GM23338 (cell line): ENCODE data around the gene OTUD4. TPM values are rescaled to one million over a fixed set of nuclear protein-coding genes. Genes with fewer than 3 reads are reported as not detected.

Source experiments
- ATAC-seq: fragments of 200-7000 bp; cut with Tn5 transposase; 3 replicates; pipeline ENCODE4 v1.9.1; 2020
- DNase-seq: peaks from one replicate; pipeline ENCODE4 v3.0.0-alpha.2; 2015; ENCODE audit warnings: low spot score
- H2AFZ ChIP-seq: fragments of 200-600 bp; sonication (generic); 2 replicates; pipeline ENCODE4 v1.8.0; 2016; ENCODE audit warnings: antibody characterized with exemption, mild to moderate bottlenecking, moderate library complexity
- H3F3A ChIP-seq: fragments of 200-600 bp; sonication (generic); replicated peaks from 2 replicates; pipeline ENCODE4 v1.8.0; 2017; ENCODE audit warnings: antibody characterized with exemption, mixed run types, low read depth
- H3K27ac ChIP-seq: fragments of 200-600 bp; sonication (generic); 2 replicates; pipeline ENCODE4 v1.6.1; 2016; ENCODE audit warnings: low read depth
- H3K27me3 ChIP-seq: fragments of 200-600 bp; sonication (generic); 2 replicates; pipeline ENCODE4 v1.8.0; 2016; ENCODE audit warnings: mild to moderate bottlenecking, mixed run types, moderate library complexity; ENCODE audit not compliant: insufficient read depth
- H3K36me3 ChIP-seq: fragments of 200-600 bp; sonication (generic); 2 replicates; pipeline ENCODE4 v1.8.0; 2016; ENCODE audit warnings: mild to moderate bottlenecking; ENCODE audit not compliant: insufficient read depth
- H3K4me1 ChIP-seq: fragments of 200-600 bp; sonication (generic); 2 replicates; pipeline ENCODE4 v1.8.0; 2016; ENCODE audit warnings: mild to moderate bottlenecking, moderate library complexity; ENCODE audit not compliant: insufficient read depth
- H3K4me2 ChIP-seq: fragments of 200-600 bp; sonication (generic); 2 replicates; pipeline ENCODE4 v1.7.1; 2017; ENCODE audit warnings: mixed run types
- H3K4me3 ChIP-seq: fragments of 200-600 bp; sonication (generic); 2 replicates; pipeline ENCODE4 v1.6.1; 2016; ENCODE audit warnings: mixed run types
- H3K79me2 ChIP-seq: fragments of 200-600 bp; sonication (generic); replicated peaks from 2 replicates; pipeline ENCODE4 v1.8.0; 2017; ENCODE audit warnings: mild to moderate bottlenecking; ENCODE audit not compliant: insufficient read depth
- H3K9me2 ChIP-seq: fragments of 200-600 bp; sonication (generic); 2 replicates; pipeline ENCODE4 v1.8.0; 2017; ENCODE audit not compliant: insufficient read depth
- H4K20me1 ChIP-seq: fragments of 200-600 bp; sonication (generic); replicated peaks from 2 replicates; pipeline ENCODE4 v1.8.0; 2017; ENCODE audit warnings: mild to moderate bottlenecking; ENCODE audit not compliant: insufficient read depth
- H3K27ac Mint-ChIP-seq: 2 replicates; pipeline ENCODE4 v1.8.0; 2020; ENCODE audit warnings: inconsistent platforms, mild to moderate bottlenecking, moderate library complexity, mixed read lengths
- H3K27me3 Mint-ChIP-seq: 3 replicates; pipeline ENCODE4 v1.8.0; 2022; ENCODE audit warnings: low read depth, mild to moderate bottlenecking, moderate library complexity, mixed read lengths, inconsistent platforms; ENCODE audit not compliant: insufficient read depth, poor library complexity
- H3K36me3 Mint-ChIP-seq: 3 replicates; pipeline ENCODE4 v1.8.0; 2021; ENCODE audit warnings: low read depth, mild to moderate bottlenecking, inconsistent platforms, moderate library complexity, mixed read lengths
- H3K4me1 Mint-ChIP-seq: 3 replicates; pipeline ENCODE4 v1.8.0; 2020; ENCODE audit warnings: mild to moderate bottlenecking, inconsistent platforms, mixed read lengths
- H3K4me3 Mint-ChIP-seq: 3 replicates; pipeline ENCODE4 v1.8.0; 2021; ENCODE audit warnings: moderate library complexity, mild to moderate bottlenecking, inconsistent platforms, mixed read lengths
- H3K9me3 Mint-ChIP-seq: 3 replicates; pipeline ENCODE4 v1.8.0; 2020; ENCODE audit warnings: moderate library complexity, mild to moderate bottlenecking, inconsistent platforms, mixed read lengths
- CREB1 ChIP-seq: fragments of 250-450 bp; sonication (Bioruptor Pico); IDR thresholded peaks from 2 replicates; pipeline ENCODE4 v1.5.0; 2020; ENCODE audit warnings: low read depth, mild to moderate bottlenecking, moderate library complexity
- CTCF ChIP-seq, 2 experiments: fragments of 200-600 bp in 1 of 2; sonication (generic) in 1 of 2; conservative IDR thresholded peaks; 2 replicates each; pipeline versions ENCODE4 v1.5.1 to v1.6.1; 2016 to 2017; ENCODE audit warnings: antibody characterized with exemption in 2 of 2, low read depth in 2 of 2, mild to moderate bottlenecking in 2 of 2, moderate library complexity in 1 of 2
- EZH2 ChIP-seq: fragments of 200-600 bp; sonication (generic); IDR thresholded peaks from one replicate; pipeline ENCODE4 v1.8.0; 2017; ENCODE audit warnings: antibody characterized with exemption, mild to moderate bottlenecking, low read depth; ENCODE audit not compliant: unreplicated experiment
- EZH2phosphoT487 ChIP-seq: fragments of 200-600 bp; sonication (generic); IDR thresholded peaks from one replicate; pipeline ENCODE4 v1.8.1; 2018; ENCODE audit warnings: antibody characterized with exemption; ENCODE audit not compliant: unreplicated experiment
- JUNB ChIP-seq: IDR thresholded peaks from one replicate; pipeline ENCODE4 v1.6.1; 2016; ENCODE audit warnings: antibody characterized with exemption; ENCODE audit not compliant: unreplicated experiment
- NANOG ChIP-seq: IDR thresholded peaks from 2 replicates; pipeline ENCODE4 v1.6.1; 2016; ENCODE audit warnings: antibody characterized with exemption, borderline replicate concordance
- POLR2AphosphoS5 ChIP-seq: IDR thresholded peaks from 2 replicates; pipeline ENCODE4 v1.6.1; 2016; ENCODE audit warnings: antibody characterized with exemption, low read depth
- REST ChIP-seq: IDR thresholded peaks from one replicate; pipeline ENCODE4 v1.6.1; 2018; ENCODE audit warnings: antibody characterized with exemption; ENCODE audit not compliant: unreplicated experiment
- STAT1 ChIP-seq: IDR thresholded peaks from one replicate; pipeline ENCODE4 v1.6.1; 2016; ENCODE audit warnings: antibody characterized with exemption; ENCODE audit not compliant: unreplicated experiment
- ZNF114 ChIP-seq: fragments of 250-450 bp; sonication (Bioruptor Pico); IDR thresholded peaks from 2 replicates; pipeline ENCODE4 v1.5.0; 2020; ENCODE audit warnings: mild to moderate bottlenecking, moderate library complexity
- ZNF331 ChIP-seq: fragments of 250-450 bp; sonication (Bioruptor Pico); IDR thresholded peaks from 2 replicates; pipeline ENCODE4 v1.5.0; 2020; ENCODE audit warnings: low read depth, mild to moderate bottlenecking, moderate library complexity
- ZNF462 ChIP-seq: fragments of 250-450 bp; sonication (Bioruptor Pico); IDR thresholded peaks from 2 replicates; pipeline ENCODE4 v1.5.0; 2020; ENCODE audit warnings: mild to moderate bottlenecking, moderate library complexity
- polyA plus RNA-seq: library from polyadenylated mRNA; unstranded; fragments of >200 nt; fragmentation: Nextera tagmentation; extraction: Ambion mirVana; gene quantifications from 2 replicates; pipeline ENCODE4 v1.2.1, GENCODE V29; 2016
- total RNA-seq: library from RNA; depleted of rRNA; stranded (reverse); fragments of >200 nt; shearing (Covaris generic); gene quantifications from 2 replicates; pipeline ENCODE4 v1.2.3, GENCODE V29; 2014

OTUD4 gene
- total and polyA plus RNA-seq, 2 experiments from 2014 or later: 17.9 to 53.2 TPM

GRCh38 chr4:145130788-145131399 is 49.5 kb downstream of the OTUD4 start:
- Histone ChIP-seq H3K27ac (peak overlapping the region; percentile 46), H3K79me2 (no peaks in the 10 kb centered on the region)
- H3K27ac Mint-ChIP-seq: peak overlapping the region; percentile 53; the same call in 1 of the 2 replicates

More at GRCh38 chr4:145130788-145131399, 49.5 kb downstream of the OTUD4 start:
- H3K4me2 ChIP-seq: no peak overlapping the region
- DNase-seq (no peak), ATAC-seq (no peak)
- no peaks in the 10 kb centered on the region for H3F3A ChIP-seq
- no peak overlapping the region for H3K4me3 Mint-ChIP-seq
- H3K27me3 Mint-ChIP-seq: no peaks in the 10 kb centered on the region
- peaks cover 4% of the 10 kb centered on the region; the same call in 2 of the 3 replicates for H3K4me1 Mint-ChIP-seq
- H2AFZ ChIP-seq: no peak overlapping the region
- H3K36me3 Mint-ChIP-seq: peaks cover 35% of the 10 kb centered on the region
- TF ChIP-seq STAT1 (no peak), ZNF331 (CRISPR knock-in tag) (no peak), CTCF (conservative IDR thresholded peaks at IDR 0.05; ENCODE audit: low read depth in 2 of 2) (no peak), JUNB (no peak), REST (no peak), POLR2AphosphoS5 (no peak), EZH2 (no peak), EZH2phosphoT487 (no peak), ZNF114 (CRISPR knock-in tag) (no peak), CREB1 (no peak), NANOG (no peak), ZNF462 (no peak)
- H3K9me3 Mint-ChIP-seq: no peaks in the 10 kb centered on the region
- H3K36me3 ChIP-seq: peaks cover 22% of the 10 kb centered on the region
- H3K9me2 ChIP-seq: no peaks in the 10 kb centered on the region
- H3K4me3 ChIP-seq: no peak overlapping the region
- H3K4me1 ChIP-seq: no peaks in the 10 kb centered on the region
- H4K20me1 ChIP-seq: no peaks in the 10 kb centered on the region
- no peaks in the 10 kb centered on the region for H3K27me3 ChIP-seq
